Measurements from ENCODE around the gene STX11.
"Not testable (repeated sequence)": the region's sequence is repeated elsewhere in the genome, so short reads cannot be mapped to it uniquely, and the experiment has no call there.

The STX11 gene

DNA sequence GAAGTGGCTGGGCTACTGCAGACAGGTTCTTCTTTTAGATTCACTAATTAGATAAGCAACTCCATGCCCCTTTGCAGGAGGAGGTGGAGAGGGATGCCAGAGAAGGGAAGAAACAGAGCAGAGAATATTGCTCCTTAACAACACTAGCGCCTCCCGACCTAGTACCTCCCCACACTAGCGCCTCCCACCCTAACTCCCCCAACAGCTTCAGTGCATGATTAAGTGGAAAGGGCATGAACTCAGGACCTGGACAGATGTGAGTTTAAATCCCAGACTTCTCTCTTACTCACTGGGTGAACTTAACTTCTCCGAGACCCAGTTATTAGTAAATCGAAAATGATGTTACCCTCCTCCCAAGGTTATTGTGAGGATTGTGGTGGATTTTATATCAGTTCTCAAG is 25.7 kb downstream of the STX11 start:
- no peak for DNase-seq (ENCODE audit: low read depth in 2 of 2)

DNA sequence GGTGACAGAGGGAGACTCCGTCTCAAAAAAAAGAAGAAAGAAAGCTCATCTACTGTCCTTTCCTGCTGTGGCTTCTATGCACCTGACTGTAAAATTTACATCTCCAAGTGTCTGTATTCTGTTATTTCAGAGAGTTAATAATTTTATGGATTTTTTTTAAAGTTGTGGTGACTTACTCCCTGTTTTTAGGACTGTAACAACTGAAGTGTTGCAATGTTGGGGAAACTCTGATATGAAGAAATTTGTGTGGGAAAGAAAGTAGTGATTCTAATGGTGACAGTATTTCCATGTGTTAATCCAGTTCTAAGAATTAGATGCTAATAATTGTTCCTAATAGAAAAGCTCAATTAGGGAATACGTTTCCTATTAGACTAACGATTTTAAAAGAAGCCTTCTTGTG is 27.4 kb downstream of the STX11 start:
- no peak for DNase-seq (ENCODE audit: low read depth in 2 of 2)

DNA sequence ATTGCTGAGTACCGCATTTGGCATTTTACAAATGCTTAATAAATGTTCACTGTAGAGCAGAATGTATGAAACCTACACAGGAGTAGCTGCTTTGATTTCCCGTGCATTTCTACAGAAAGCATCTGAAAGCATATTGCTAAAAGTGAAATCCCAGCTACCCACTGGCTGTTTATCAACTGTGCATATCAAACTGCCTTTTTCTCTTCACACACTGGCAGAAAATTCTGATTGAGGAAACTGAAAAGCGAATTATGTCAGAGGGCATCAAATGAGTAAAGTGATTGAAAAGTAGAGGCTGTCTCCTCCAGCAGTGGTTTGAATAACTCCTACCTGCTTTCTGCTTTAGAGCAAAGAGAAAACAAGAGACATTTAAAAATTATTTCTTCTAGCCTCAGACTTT is 28.0 kb downstream of the STX11 start:
- no peak for DNase-seq (ENCODE audit: low read depth in 2 of 2)

DNA sequence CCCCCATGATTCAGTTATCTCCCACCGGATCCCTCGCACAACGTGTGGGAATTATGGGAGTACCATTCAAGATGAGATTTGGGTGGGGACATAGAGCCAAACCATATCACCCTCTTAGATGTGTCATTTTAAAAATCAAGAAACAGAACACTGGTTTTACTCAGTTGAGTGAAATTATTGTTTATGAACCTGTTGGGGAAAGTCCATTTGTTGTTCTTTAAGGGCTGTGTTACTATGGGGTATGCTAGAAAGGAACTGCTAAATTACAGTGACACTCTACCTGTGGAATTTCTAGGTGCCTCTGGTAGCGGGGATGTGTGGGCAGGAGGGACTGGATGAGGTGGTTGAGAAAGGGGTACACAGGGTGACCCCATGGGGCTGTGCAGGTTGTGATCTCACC is 28.9 kb downstream of the STX11 start:
- no peak for DNase-seq (ENCODE audit: low read depth in 2 of 2)

DNA sequence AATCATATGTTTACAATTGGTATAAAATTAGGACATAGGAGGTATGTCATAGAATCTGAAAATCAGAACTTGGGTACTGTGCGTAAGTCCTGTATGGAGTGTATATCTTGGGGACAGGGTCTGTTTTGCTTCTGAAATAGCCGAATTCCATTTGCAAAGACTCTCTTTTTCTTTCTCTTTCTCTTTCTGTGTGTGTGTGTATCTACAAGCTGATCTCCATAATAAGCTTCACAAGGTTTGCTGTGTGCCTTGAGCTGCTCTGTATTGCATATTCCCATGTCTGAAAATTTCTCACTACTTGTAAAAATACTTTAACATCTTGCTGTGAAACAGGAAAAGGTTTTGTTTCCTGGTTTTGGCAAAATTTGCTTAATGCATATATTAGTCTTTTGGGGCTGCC is 29.5 kb downstream of the STX11 start:
- no peak for DNase-seq (ENCODE audit: low read depth in 2 of 2)

DNA sequence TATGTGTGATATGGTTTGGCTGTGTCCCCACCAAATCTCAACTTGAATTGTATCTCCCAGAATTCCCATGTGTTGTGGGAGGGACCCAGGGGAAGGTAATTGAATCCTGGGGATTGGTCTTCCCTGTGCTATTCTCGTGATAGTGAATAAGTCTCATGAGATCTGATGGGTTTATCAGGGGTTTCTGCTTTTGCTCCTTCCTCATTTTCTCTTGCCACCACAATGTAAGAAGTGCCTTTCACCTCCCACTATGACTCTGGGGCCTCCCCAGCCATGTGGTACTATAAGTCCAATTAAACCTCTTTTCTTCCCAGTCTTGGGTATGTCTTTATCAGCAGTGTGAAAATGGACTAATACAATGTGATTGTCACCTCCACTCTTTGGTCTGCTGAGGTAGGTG is 30.0 kb downstream of the STX11 start:
- DNase-seq (ENCODE audit: low read depth in 2 of 2): not testable (repeated sequence)

DNA sequence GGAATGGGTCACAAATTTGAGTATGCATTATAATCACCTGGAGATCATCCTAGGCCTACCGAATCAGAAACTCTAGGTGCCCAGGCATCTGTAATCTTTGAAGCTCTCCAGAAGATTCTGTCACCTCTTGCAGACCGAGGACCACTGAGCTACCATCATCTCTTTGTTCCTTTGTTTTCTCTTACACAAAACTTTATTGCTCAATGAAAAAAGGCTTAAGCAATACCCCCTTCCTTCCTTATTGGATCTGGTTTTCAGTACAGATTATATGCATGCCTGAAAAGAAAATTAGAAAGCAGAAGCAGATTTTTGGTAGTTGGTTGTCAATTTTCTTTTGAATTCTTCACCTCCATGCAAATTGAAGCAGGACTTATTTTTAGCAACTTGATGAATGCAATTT is 31.3 kb downstream of the STX11 start:
- no peak for DNase-seq (ENCODE audit: low read depth in 2 of 2)

DNA sequence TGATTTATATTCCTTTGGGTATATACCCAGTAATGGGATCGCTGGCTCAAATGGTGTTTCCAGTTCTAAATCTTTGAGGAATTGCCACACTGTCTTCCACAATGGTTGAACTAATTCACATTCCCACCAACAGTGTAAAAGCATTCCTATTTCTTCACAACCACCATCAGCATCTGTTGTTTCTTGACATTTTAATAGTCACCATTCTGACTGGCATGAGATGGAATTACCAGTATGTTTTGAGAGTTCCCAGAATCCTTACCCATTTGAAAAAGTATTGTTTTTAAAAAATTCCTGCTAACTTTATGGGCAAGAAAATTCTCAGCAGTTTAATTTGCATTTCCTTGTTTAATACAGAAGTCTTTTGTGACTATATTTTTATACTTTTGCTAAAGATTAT is 33.9 kb downstream of the STX11 start:
- not testable (repeated sequence) for DNase-seq (ENCODE audit: low read depth in 2 of 2)

DNA sequence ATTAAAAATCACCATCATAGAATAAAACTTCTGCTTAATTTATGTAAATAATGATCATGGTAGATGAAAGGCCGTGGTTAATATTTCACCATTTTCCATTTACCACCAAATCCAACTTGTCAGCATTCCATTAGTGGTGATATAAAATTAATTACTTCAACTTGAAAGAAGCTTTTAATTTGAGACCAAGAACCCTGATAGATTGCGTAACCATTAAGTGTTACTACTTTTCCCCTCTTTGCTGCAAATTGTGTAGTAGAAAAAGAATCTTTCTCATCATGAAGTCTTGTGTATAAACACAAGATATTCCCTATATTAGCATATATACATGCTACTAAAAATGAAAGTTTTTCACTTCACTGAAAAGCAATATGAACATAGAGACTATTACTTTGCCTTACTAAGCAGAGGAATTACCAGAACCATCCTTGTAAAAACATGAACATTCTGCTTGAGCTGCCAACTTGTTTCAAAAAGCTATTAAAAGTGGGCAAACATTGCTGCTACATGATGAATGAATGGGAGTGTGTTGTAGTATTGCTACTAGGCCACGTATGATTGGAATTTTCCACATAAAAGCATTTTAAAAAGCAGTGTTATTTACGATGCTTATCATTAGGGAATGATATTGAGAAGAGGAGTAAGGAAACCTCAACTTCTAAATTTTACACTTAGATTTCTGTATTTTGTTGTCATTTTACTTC is 35.0 kb downstream of the STX11 start:
- DNase-seq (ENCODE audit: low read depth in 2 of 2): no peak

DNA sequence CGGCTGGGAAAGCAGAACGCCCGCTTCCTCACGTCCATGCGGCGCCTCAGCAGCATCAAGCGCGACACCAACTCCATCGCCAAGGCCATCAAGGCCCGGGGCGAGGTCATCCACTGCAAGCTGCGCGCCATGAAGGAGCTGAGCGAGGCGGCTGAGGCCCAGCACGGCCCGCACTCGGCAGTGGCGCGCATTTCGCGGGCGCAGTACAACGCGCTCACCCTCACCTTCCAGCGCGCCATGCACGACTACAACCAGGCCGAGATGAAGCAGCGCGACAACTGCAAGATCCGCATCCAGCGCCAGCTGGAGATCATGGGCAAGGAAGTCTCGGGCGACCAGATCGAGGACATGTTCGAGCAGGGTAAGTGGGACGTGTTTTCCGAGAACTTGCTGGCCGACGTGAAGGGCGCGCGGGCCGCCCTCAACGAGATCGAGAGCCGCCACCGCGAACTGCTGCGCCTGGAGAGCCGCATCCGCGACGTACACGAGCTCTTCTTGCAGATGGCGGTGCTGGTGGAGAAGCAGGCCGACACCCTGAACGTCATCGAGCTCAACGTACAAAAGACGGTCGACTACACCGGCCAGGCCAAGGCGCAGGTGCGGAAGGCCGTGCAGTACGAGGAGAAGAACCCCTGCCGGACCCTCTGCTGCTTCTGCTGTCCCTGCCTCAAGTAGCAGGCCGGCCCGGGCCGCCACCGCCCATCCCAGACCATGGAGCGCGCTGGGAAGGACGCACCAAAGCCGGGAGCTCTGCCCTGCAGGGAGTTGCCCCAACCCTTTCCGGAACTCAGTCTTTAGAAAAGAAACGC is 36.7 kb downstream of the STX11 start:
- DNase-seq (ENCODE audit: low read depth in 2 of 2): no peak

DNA sequence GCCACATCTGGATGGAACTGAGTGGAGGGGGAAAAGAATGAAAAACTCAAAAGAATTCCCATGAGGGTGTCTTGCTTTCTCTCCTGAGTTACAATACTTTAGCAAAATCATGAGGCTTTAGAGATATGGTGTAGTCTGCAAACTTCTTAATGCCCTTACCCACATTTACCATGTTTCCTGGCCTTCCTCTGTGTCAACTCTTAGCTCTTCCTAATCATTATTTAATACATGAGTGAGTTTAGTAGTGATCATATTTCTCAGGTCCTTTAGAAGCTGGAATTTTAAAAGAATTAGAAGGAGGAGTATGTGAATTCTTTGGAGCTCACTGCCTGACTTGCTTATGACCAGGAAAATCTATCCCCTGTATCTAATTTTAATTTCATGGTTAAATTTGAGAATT is 39.0 kb downstream of the STX11 start:
- no peak for DNase-seq (ENCODE audit: low read depth in 2 of 2)

DNA sequence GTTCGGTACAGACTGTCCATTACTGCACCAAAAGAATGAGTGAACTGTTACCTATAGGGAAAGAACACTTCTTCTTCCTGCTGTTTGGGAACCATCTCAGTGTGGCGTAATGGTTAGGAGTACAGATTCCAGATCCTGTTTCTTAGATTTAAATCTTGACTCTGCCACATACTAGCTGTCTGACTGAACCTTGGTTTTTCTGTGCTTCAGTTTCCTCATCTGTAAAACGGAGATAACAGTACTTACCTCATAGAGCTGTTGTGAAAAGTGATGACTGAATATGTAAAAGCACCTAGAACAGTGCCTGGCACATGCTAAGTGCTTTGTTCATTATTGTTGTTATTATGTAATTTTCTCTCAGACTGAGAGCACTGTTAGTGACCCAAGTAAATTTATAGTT is 39.8 kb downstream of the STX11 start:
- no peak for DNase-seq (ENCODE audit: low read depth in 2 of 2)

DNA sequence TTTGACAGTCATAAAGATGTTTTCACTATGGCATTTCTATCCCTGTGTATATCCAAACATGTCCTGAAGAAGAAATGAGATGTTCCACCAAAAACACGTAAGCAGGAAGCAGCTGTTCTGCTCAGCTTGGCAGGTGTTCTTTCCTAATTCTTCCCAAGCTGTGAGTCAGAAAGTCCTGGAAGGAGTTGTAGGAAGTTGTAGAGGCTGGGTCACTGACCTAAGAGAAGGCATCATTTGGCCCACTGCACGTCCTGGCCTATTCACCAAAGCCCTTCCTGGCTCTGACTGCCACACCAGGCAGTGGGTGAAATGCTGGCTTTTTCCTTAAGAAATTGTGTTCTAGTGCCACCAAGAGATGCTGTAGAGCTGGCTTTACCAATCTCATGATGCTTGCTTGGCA is 40.3 kb downstream of the STX11 start:
- no peak for DNase-seq (ENCODE audit: low read depth in 2 of 2)

DNA sequence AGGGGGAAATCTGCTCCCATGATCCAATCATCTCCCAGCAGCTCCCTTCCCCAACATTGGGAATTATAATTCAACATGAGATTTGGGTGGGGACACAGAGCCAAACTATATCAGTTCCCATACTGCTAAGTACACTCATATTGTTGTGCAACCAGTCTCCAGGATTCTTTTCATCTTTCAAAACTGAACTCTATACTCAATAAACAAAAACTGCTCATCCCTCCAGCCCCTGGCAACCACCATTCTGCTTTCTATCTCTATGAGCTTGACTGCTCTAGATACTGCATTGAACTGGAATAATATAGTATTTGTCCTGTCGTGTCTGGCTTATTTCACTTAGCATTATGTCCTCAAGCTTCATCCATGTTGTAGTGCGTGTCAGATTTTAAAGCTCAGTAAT is 42.9 kb downstream of the STX11 start:
- no peak for DNase-seq (ENCODE audit: low read depth in 2 of 2)

DNA sequence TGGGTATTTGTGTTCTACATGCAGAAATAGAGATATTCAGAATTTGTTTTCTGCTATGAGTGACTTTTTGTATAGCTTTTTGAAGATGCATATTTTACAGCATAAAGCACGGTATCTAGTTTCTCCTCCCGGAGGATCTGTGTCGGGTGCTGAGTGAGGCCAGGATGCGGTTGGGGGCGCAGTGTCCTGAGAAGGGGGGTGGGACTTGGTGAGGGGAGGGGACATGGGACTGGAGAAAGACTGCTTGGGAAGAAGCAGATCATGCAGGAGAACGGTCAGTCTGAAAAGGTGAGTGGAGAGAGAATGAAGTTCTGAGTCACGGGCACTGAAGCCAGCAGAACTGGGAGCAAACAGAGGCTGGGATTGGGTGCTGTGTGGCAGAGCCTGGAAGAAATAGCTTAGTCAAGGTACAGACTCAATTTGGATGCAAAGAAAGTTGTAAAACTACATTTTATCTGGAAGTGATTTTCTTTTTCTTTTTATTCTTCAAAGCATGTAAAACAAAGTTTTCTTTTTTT is 44.0 kb downstream of the STX11 start:
- no peak for DNase-seq (ENCODE audit: low read depth in 2 of 2)

DNA sequence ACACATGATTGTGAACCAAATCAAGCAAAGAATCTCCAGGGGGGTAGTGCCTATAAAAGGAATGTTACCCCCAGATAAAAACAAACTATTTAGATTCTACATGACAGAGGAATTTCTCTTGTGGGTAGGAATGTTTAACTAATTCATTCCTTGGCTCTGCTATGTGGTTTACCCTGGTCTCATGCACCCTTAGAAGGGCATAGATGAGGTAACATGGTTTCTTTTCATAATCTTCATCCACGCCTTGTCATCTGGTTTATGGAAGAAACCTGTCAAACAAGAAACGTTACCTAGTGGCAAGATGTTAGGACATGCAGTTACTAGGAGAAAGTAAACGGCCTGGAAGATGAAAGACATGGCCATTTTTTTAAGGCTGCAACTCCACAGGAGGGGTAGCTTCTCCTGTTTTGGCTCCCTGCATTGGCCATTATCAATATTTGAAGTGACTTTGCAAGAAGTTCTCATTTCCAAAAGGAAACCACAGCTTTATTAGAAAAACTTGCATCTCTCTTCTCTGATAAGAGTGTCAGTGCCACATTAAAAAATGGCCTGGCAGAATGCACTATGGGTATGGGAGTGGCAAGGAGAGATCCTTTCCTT is 45.5 kb downstream of the STX11 start:
- DNase-seq (ENCODE audit: low read depth in 2 of 2): no peak

DNA sequence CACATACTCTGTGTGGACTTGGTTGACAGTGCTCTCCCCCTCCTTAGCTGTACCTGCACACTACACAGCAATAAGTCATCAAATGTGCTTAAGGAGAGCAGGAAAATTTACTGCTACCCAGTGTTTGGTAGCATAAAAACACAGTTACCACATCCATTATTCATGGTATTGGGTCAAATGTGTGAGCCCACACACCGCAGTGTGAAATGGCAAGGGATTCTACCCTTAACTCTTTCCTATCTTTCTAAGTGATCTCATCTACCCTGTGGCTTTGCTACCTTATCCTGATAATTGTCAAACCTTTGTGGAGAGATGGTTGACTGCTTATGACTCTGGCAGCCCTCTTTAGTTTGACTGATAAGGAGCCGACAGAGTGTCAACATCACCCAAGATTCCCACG is 47.6 kb downstream of the STX11 start:
- DNase-seq (ENCODE audit: low read depth in 2 of 2): no peak

DNA sequence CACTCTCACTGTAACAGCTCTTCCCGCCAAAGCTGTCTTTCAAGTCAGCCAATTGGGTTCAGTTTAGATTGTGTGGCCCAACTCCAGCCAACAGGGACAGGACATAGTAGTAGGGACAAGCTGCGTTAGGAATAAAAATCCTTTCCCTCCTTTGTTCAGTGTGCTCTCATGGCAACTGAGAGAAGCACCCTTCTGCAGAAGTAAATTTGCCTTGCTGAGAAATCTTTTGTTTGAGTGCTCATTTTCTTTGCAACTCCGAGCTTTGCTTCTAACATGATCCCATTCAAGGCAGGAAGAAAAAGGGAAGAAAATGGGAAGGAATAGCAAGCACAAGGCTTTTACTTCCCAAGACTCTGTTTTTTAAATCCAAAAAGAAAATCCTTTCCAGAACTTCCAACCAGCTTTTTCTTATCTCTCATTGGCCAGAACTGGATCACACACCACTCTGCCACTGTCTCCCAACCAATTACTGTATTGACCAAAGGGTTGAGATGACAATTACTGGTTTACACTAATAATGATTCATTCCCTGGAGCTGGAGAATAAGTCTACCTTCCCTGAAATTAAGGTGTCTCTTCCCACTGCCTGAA is 52.7 kb downstream of the STX11 start:
- DNase-seq (ENCODE audit: low read depth in 2 of 2): no peak

DNA sequence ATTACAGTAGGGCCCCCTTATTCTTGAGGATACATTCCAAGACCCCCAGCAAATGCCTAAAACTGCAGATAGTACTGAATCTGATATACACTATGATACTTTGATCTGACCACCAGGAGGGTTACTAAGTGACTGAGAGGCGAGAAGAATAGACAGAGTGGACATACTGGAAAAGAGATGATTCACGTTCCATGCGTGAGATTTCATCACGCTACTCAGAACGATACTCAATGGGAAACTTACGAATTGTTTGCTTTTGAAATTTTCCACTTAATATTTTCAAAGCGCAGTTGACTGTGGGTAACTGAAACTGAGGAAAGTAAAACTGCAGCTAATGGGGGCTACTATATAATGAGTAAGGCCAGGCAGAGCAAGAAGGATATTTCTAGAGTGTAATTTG is 60.8 kb downstream of the STX11 start:
- no peak for DNase-seq (ENCODE audit: low read depth in 2 of 2)

DNA sequence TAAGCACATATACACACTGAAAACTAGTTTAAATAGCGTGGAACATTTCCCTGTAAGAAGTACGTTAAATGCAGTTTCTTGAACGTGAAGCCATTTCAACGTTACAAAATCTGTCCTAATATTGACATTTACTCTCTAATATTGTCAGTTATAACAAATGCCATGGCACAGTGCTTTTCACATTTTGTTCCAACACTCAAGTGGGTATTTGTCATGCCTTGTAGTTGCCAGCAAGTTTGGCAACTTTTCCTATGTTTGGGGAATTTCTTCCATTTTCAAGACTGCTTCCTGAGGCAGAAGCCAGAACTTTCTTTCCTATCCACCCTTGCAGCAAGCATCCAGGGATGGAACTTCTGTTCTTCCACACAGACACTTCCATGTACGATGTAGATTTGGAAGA is 63.0 kb downstream of the STX11 start:
- no peak for DNase-seq (ENCODE audit: low read depth in 2 of 2)

DNA sequence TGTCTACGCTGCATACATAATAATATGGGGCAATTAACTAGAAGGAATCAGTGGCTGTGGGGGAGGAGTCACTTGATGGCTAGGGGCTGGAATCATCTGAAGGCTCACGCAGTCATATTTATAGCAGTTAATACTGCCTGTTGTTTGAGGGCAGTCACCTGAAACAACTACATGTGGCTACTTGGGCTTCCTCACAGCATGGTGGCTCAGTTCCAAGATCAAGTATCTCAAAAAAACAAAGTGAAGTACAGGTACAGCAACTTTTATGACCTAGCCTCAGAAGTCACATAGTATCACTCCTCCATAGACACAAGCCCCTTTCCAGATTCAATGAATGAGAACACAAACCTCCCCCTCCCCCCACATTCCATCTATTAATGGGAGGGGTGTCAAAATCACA is 63.7 kb downstream of the STX11 start:
- DNase-seq (ENCODE audit: low read depth in 2 of 2): no peak

DNA sequence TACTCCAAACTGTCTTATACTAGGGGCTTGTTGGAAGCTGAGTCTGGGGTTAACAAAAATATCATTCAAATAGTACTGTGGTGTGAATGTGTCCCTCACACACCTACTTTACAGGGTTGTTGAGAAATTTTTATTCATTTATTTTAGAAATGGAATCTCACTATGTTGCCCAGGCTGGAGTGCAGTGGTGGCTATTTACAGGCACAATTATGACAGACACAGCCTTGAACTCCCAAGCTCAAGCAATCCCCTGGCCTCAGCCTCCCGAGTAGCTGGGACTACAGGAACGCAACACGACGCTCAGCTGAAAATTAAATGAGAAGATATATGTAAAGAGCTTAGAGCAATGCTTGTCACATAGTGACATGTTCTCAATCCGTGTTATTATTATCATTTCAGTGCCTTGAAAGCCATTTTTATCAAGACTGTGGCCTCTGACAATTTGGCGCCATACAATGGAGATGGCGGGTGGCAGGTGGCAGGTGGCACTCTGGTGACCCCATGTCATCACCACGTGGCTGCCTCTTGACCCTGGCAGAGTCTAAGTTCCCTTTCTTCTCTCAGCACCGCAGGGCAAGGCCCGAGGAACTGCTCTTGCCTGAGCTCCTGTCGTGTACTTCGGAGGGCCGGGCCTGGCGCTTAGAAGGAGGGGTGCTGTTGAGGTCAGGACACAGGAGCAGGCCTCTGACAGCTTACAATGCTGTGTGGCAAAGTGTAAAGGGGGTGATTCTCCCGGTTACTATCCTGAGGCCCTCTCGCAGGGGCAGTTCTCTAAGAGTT is 64.5 kb downstream of the STX11 start:
- DNase-seq (ENCODE audit: low read depth in 2 of 2): no peak

All from stimulated activated CD4-positive, alpha-beta T cell treated with anti-CD3 and anti-CD28 coated beads, Interleukin-1b, Interleukin-23, amount 100 ng/mL, for 1 hour (primary cell).